Caco-2 (cell line): ENCODE data around the gene TBPL2. TPM values are rescaled to one million over a fixed set of nuclear protein-coding genes. Genes with fewer than 3 reads are reported as not detected.

Experiments used
- BruUV-seq: library from RNA; stranded (reverse); fragments of 400-500 nt; replicated peaks from 2 replicates; lab custom pipeline; 2021; lab: Mats Ljungman, UMichigan
- CTCF ChIA-PET: fragments of 300-600 bp; sonication (Branson Sonifier 250); formaldehyde crosslinking; loops from one replicate; lab custom pipeline; 2022; ENCODE audit warnings: antibody characterized with exemption; lab: Charles Lee
- POLR2A ChIA-PET: fragments of 300-600 bp; sonication (Branson Sonifier 250); formaldehyde crosslinking; loops from one replicate; lab custom pipeline; 2022; ENCODE audit warnings: antibody characterized with exemption; lab: Charles Lee
- DNase-seq, 2 experiments: peaks; one replicate each; pipeline versions ENCODE4 v3.0.0 to v3.0.0-alpha.2; 2020 to 2022
- H3K27me3 ChIP-seq: replicated peaks from 2 replicates; pipeline ENCODE4 v1.6.0; 2011; ENCODE audit warnings: low read length; ENCODE audit not compliant: control insufficient read depth, insufficient read depth
- H3K36me3 ChIP-seq: 2 replicates; pipeline ENCODE4 v1.5.1; 2011; ENCODE audit warnings: low read length; ENCODE audit not compliant: control insufficient read depth, insufficient read depth
- H3K4me1 ChIP-seq: fragments of 250-450 bp; sonication (Bioruptor Pico); 2 replicates; pipeline ENCODE4 v1.5.1; 2020; ENCODE audit warnings: mild to moderate bottlenecking
- H3K4me3 ChIP-seq: 2 replicates; pipeline ENCODE4 v1.5.1; 2011; ENCODE audit warnings: low read depth, mild to moderate bottlenecking, control low read depth, low read length
- H3K9me3 ChIP-seq: fragments of 250-450 bp; sonication (Bioruptor Pico); 2 replicates; pipeline ENCODE4 v1.5.1; 2020; ENCODE audit warnings: mild to moderate bottlenecking, moderate library complexity
- H3K27ac Mint-ChIP-seq: one replicate; pipeline ENCODE4 v1.8.0; 2022; ENCODE audit warnings: mixed read lengths; ENCODE audit not compliant: unreplicated experiment
- H3K27me3 Mint-ChIP-seq: one replicate; pipeline ENCODE4 v1.8.0; 2022; ENCODE audit warnings: mixed read lengths; ENCODE audit not compliant: insufficient read depth, unreplicated experiment
- H3K36me3 Mint-ChIP-seq: one replicate; pipeline ENCODE4 v1.8.0; 2022; ENCODE audit warnings: mild to moderate bottlenecking, mixed read lengths; ENCODE audit not compliant: insufficient read depth, unreplicated experiment
- H3K4me1 Mint-ChIP-seq: one replicate; pipeline ENCODE4 v1.8.0; 2022; ENCODE audit warnings: low read depth, mixed read lengths; ENCODE audit not compliant: unreplicated experiment
- H3K4me3 Mint-ChIP-seq: one replicate; pipeline ENCODE4 v1.8.0; 2022; ENCODE audit warnings: mild to moderate bottlenecking, moderate library complexity, mixed read lengths; ENCODE audit not compliant: unreplicated experiment
- H3K9me3 Mint-ChIP-seq: one replicate; pipeline ENCODE4 v1.8.0; 2022; ENCODE audit warnings: mixed read lengths; ENCODE audit not compliant: unreplicated experiment
- intact Hi-C: fragments of 100-400 bp; cut with micrococcal nuclease; formaldehyde crosslinking; loops from one replicate; pipeline ENCODE4 v1.10.0; 2022; ENCODE audit not compliant: unreplicated experiment
- total RNA-seq: library from RNA; stranded (reverse); gene quantifications from 2 replicates; pipeline ENCODE4 v1.2.3, GENCODE V29; 2022
- TF ChIP-seq, protein P1 (sequence below), 2 experiments: fragments of 200-600 bp in 1 of 2; IDR thresholded peaks; 1 replicate in 1 of 2; 2 replicates in 1 of 2; pipeline versions ENCODE4 v1.5.1 to v1.8.0; 2011 to 2022; ENCODE audit warnings: antibody characterized with exemption in 1 of 2, control low read depth in 1 of 2, inconsistent platforms in 1 of 2, low read depth in 1 of 2, low read length in 1 of 2, mild to moderate bottlenecking in 1 of 2, moderate library complexity in 1 of 2; ENCODE audit not compliant: insufficient read depth in 1 of 2, severe bottlenecking in 1 of 2, unreplicated experiment in 1 of 2

TBPL2 gene
- total RNA-seq, 1 experiment from 2014 or later = not detected

DNA sequence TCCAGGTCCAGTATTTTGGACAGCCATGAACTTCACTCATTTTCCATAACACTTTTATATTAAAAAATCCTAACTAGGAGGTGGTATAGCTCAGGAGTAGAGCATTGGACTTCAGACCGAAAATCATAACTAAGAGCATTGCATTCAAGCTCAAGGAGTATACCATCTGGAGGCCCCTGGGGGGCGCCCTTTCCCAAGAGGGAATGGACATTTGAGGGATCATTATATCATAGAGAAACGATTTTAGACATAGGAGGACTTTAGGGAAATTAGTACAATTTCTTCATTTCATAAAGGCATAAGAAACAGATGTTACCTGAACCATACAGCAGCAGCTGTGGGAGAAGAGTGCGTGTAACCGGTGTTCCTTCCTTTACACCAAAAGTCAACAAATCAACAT is 23.6 kb downstream of the TBPL2 start:
- intact Hi-C loops = no loop called here
- no peaks in the 10 kb centered on the region for H3K4me1 Mint-ChIP-seq
- H3K27ac Mint-ChIP-seq = no peak overlapping the region
- no peak overlapping the region for H3K4me3 ChIP-seq
- H3K9me3 Mint-ChIP-seq = no peaks in the 10 kb centered on the region
- H3K27me3 ChIP-seq = no peaks in the 10 kb centered on the region
- H3K4me1 ChIP-seq = peaks cover 6% of the 10 kb centered on the region; the same call in 1 of the 2 replicates
- TF ChIP-seq, protein P1, sequence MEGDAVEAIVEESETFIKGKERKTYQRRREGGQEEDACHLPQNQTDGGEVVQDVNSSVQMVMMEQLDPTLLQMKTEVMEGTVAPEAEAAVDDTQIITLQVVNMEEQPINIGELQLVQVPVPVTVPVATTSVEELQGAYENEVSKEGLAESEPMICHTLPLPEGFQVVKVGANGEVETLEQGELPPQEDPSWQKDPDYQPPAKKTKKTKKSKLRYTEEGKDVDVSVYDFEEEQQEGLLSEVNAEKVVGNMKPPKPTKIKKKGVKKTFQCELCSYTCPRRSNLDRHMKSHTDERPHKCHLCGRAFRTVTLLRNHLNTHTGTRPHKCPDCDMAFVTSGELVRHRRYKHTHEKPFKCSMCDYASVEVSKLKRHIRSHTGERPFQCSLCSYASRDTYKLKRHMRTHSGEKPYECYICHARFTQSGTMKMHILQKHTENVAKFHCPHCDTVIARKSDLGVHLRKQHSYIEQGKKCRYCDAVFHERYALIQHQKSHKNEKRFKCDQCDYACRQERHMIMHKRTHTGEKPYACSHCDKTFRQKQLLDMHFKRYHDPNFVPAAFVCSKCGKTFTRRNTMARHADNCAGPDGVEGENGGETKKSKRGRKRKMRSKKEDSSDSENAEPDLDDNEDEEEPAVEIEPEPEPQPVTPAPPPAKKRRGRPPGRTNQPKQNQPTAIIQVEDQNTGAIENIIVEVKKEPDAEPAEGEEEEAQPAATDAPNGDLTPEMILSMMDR (IDR thresholded peaks at IDR 0.05; ENCODE audit: insufficient read depth in 1 of 2, low read depth in 1 of 2, low read length in 1 of 2, severe bottlenecking in 1 of 2, unreplicated experiment in 1 of 2) = peak; percentile 22 to 51
- H3K4me3 Mint-ChIP-seq = no peak overlapping the region
- peak in 1 of 2 experiments; percentile 33 for DNase-seq
- BruUV-seq = no TSS peak
- POLR2A ChIA-PET = no interaction called here
- CTCF ChIA-PET = interaction anchor here (0.7 kb wide), 1 partner anchor 10 kb away, joined by 5 read pairs; no protein-coding TSS in a partner anchor
- no peaks in the 10 kb centered on the region for H3K36me3 ChIP-seq
- no peaks in the 10 kb centered on the region for H3K36me3 Mint-ChIP-seq
- H3K9me3 ChIP-seq = no peaks in the 10 kb centered on the region
- no peaks in the 10 kb centered on the region for H3K27me3 Mint-ChIP-seq

DNA sequence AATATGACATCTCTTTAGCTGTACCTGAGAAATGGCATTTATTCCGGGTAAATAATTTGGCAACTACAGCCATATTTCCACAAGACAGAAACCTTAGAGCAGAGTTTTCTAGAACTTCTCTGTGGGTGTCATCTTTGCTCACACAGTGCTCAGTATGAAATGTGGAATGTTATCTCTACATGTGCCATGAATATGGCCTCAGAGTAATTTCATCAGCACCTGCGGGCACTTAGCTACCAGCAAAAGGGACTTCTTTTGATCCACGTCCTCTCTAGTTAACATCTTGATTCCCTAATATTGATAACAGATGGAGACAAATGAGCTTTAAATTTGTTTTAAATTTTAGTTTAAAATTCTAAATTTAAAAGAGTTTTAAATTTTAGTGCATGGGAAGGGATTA is 25.9 kb downstream of the TBPL2 start:
- intact Hi-C loops = no loop called here
- Mint-ChIP-seq H3K9me3 (no peaks in the 10 kb centered on the region), H3K27ac (no peak overlapping the region), H3K36me3 (no peaks in the 10 kb centered on the region), H3K4me3 (no peak overlapping the region), H3K27me3 (no peaks in the 10 kb centered on the region), H3K4me1 (peaks cover 4% of the 10 kb centered on the region)
- no TSS peak for BruUV-seq
- CTCF ChIA-PET = no interaction called here
- POLR2A ChIA-PET = no interaction called here
- TF ChIP-seq, protein P1 (IDR thresholded peaks at IDR 0.05; ENCODE audit: insufficient read depth in 1 of 2, low read depth in 1 of 2, low read length in 1 of 2, severe bottlenecking in 1 of 2, unreplicated experiment in 1 of 2) = no peak
- Histone ChIP-seq H3K4me3 (no peak overlapping the region), H3K9me3 (no peaks in the 10 kb centered on the region), H3K36me3 (no peaks in the 10 kb centered on the region), H3K4me1 (peaks cover 15% of the 10 kb centered on the region; the same call in 1 of the 2 replicates), H3K27me3 (no peaks in the 10 kb centered on the region)
- DNase-seq = no peak

DNA sequence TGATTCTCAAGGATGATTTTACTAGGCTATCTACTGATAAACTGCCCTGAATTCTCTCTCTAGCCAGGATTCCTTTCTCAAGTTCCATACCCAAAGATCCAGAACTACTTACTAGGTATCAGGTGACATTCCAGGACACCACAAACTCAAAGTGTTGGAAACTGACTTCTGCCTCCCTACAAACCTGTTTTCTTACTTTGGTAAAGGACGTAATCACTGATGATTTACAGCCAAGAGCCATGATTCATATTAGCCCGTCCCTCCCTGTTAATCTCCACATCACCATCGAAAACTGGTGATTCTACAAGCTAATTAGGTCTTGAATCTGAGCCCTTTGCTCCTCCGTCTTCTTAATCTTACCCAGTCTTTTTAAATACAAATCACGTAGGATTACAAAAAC is 27.7 kb downstream of the TBPL2 start:
- no peak for DNase-seq
- Mint-ChIP-seq H3K27me3 (no peaks in the 10 kb centered on the region), H3K4me1 (peaks cover 7% of the 10 kb centered on the region), H3K27ac (no peak overlapping the region), H3K4me3 (peak overlapping the region; percentile 87), H3K9me3 (no peaks in the 10 kb centered on the region), H3K36me3 (no peaks in the 10 kb centered on the region)
- no TSS peak for BruUV-seq
- Histone ChIP-seq H3K4me1 (peaks cover 15% of the 10 kb centered on the region; the same call in 1 of the 2 replicates), H3K36me3 (no peaks in the 10 kb centered on the region), H3K4me3 (no peak overlapping the region), H3K9me3 (no peaks in the 10 kb centered on the region), H3K27me3 (no peaks in the 10 kb centered on the region)
- intact Hi-C loops = no loop called here
- ChIA-PET POLR2A (no interaction called here), CTCF (no interaction called here)
- TF ChIP-seq, protein P1 (IDR thresholded peaks at IDR 0.05; ENCODE audit: insufficient read depth in 1 of 2, low read depth in 1 of 2, low read length in 1 of 2, severe bottlenecking in 1 of 2, unreplicated experiment in 1 of 2) = no peak
